Kidney (tissue), 14 donors: ENCODE measurements around the gene VNN1. TPM values are rescaled to one million over a fixed set of nuclear protein-coding genes. Genes with fewer than 3 reads are reported as not detected.

Experiments used
- DNase-seq, 5 donors: peaks; one replicate each; pipeline ENCODE4 v3.0.0-alpha.2; 2013 to 2020
- FAIRE-seq: peaks from 2 replicates; lab custom pipeline; 2012; peaks lifted over from hg19 to GRCh38; lab: Jason Lieb, UNC
- H3K27ac ChIP-seq, 2 donors: one replicate each; pipeline ENCODE4 v1.7.0; 2013; ENCODE audit warnings: low read depth in 2 of 2, low read length in 2 of 2, inconsistent platforms in 1 of 2
- H3K27me3 ChIP-seq: one replicate; pipeline ENCODE4 v1.7.1; 2013; ENCODE audit warnings: low read length, inconsistent platforms; ENCODE audit not compliant: control insufficient read depth, insufficient read depth
- H3K36me3 ChIP-seq, 3 donors: one replicate each; pipeline versions ENCODE4 v1.7.0 to v1.7.1; 2013; ENCODE audit warnings: low read length in 3 of 3, control low read depth in 1 of 3, inconsistent platforms in 1 of 3; ENCODE audit not compliant: insufficient read depth in 3 of 3, control insufficient read depth in 2 of 3
- H3K4me1 ChIP-seq, 3 donors: one replicate each; pipeline versions ENCODE4 v1.7.0 to v1.7.1; 2013; ENCODE audit warnings: low read length in 3 of 3, inconsistent platforms in 1 of 3, low read depth in 1 of 3; ENCODE audit not compliant: control insufficient read depth in 2 of 3, insufficient read depth in 2 of 3
- H3K4me3 ChIP-seq, 3 donors: one replicate each; pipeline versions ENCODE4 v1.7.0 to v1.8.1; 2013; ENCODE audit warnings: low read length in 3 of 3, control low read depth in 1 of 3, inconsistent platforms in 1 of 3
- H3K9ac ChIP-seq, 3 donors: one replicate each; pipeline versions ENCODE4 v1.7.0 to v1.7.1; 2013; ENCODE audit warnings: low read length in 3 of 3, control low read depth in 1 of 3, inconsistent platforms in 1 of 3
- H3K9me3 ChIP-seq, 3 donors: one replicate each; pipeline versions ENCODE4 v1.7.0 to v1.7.1; 2013; ENCODE audit warnings: low read length in 3 of 3, control low read depth in 1 of 3, inconsistent platforms in 1 of 3; ENCODE audit not compliant: control insufficient read depth in 2 of 3, insufficient read depth in 1 of 3
- CTCF ChIP-seq: IDR thresholded peaks from 3 replicates; pipeline ENCODE4 v1.5.1; 2012; ENCODE audit warnings: mild to moderate bottlenecking, moderate library complexity, borderline replicate concordance; ENCODE audit not compliant: insufficient read depth; ENCODE audit errors: extremely low read depth
- intact Hi-C: fragments of 100-400 bp; cut with DNase I; formaldehyde crosslinking; loops from one replicate; pipeline ENCODE4 v1.11.1; 2022
- polyA plus RNA-seq: library from polyadenylated mRNA; stranded (reverse); fragments of 350-450 nt; fragmentation: Illumina TruSeq; extraction: RNeasy Lipid Tissue Mini Kit (QIAGEN cat#74804); gene quantifications from one replicate; pipeline ENCODE4 v1.2.3, GENCODE V29; 2014; ENCODE audit warnings: low read depth, low replicate concordance; ENCODE audit not compliant: insufficient read depth
- total RNA-seq: library from RNA; stranded (reverse); fragmentation: NEBNext Ultra II Directional; extraction: Animal tissue kit (Norgen Biotek cat#: 25700); gene quantifications from one replicate; pipeline ENCODE4 v1.2.1, GENCODE V29; 2021
- donor health status: control.
- donor health status: control.
- donor health status: control.
- donor health status: control.
- donor health status: control.
- donor health status: DM: yes; HTN: yes; CAD: no.
- donor health status: Normal renal cell carcinoma (clear cell type).

VNN1 gene
- total and polyA plus RNA-seq, 2 donors from 2014 or later, result 7.5 to 13.8 TPM

- intact Hi-C loops, result no loop called here
- H3K27ac ChIP-seq, result no peak overlapping the region
- H3K4me3 ChIP-seq, result no peak overlapping the region
- H3K27me3 ChIP-seq, result no peaks in the 10 kb centered on the region
- TF ChIP-seq CTCF, result no peak
- H3K4me1 ChIP-seq, result peaks cover 0 to 5% (median 5%) of the 10 kb centered on the region in 3 donors
- no peak for DNase-seq
- no peak for FAIRE-seq
- H3K9me3 ChIP-seq, result no peaks in the 10 kb centered on the region
- H3K36me3 ChIP-seq, result no peaks in the 10 kb centered on the region
- no peak overlapping the region for H3K9ac ChIP-seq
Measured at GRCh38 chr6:132758689-132759088, 44.8 kb upstream of the VNN1 start.

GRCh38 chr6:132752255-132752654 is 38.4 kb upstream of the VNN1 start:
- no peak overlapping the region for H3K27ac ChIP-seq
- H3K4me1 ChIP-seq, result no peaks in the 10 kb centered on the region
- no peak overlapping the region for H3K4me3 ChIP-seq
- H3K36me3 ChIP-seq, result no peaks in the 10 kb centered on the region
- no peak for DNase-seq
- H3K27me3 ChIP-seq, result no peaks in the 10 kb centered on the region
- no peaks in the 10 kb centered on the region for H3K9me3 ChIP-seq
- TF ChIP-seq CTCF, result no peak
- intact Hi-C loops, result no loop called here
- FAIRE-seq, result no peak
- no peak overlapping the region for H3K9ac ChIP-seq

- H3K9ac ChIP-seq, result no peak overlapping the region
- FAIRE-seq (no peak), DNase-seq (no peak)
- no peak overlapping the region for H3K27ac ChIP-seq
- H3K4me1 ChIP-seq, result no peaks in the 10 kb centered on the region
- no peaks in the 10 kb centered on the region for H3K36me3 ChIP-seq
- intact Hi-C loops, result no loop called here
- no peaks in the 10 kb centered on the region for H3K9me3 ChIP-seq
- no peak for TF ChIP-seq CTCF
- H3K27me3 ChIP-seq, result no peaks in the 10 kb centered on the region
- H3K4me3 ChIP-seq, result no peak overlapping the region
Measured at GRCh38 chr6:132751828-132752227, 38.0 kb upstream of the VNN1 start.

GRCh38 chr6:132751306-132751705 is 37.5 kb upstream of the VNN1 start:
- no peak overlapping the region for H3K27ac ChIP-seq
- TF ChIP-seq CTCF, result no peak
- H3K4me3 ChIP-seq, result no peak overlapping the region
- intact Hi-C loops, result no loop called here
- DNase-seq (no peak), FAIRE-seq (no peak)
- no peaks in the 10 kb centered on the region for H3K9me3 ChIP-seq
- no peaks in the 10 kb centered on the region for H3K4me1 ChIP-seq
- H3K27me3 ChIP-seq, result no peaks in the 10 kb centered on the region
- no peak overlapping the region for H3K9ac ChIP-seq
- H3K36me3 ChIP-seq, result no peaks in the 10 kb centered on the region
